Peyer's patch (tissue), 4 donors: ENCODE results near the gene PRDX1. TPM values are rescaled to one million over a fixed set of nuclear protein-coding genes. Genes with fewer than 3 reads are reported as not detected.
"Not testable (repeated sequence)": the region's sequence is repeated elsewhere in the genome, so short reads cannot be mapped to it uniquely, and the experiment has no call there.

ENCODE experiments used
- DNase-seq, 3 donors: peaks; one replicate each; pipeline ENCODE4 v3.0.0-alpha.2; 2017 to 2019
- H3K27ac ChIP-seq, 4 donors: fragments of 200-600 bp; sonication (generic); one replicate each; pipeline ENCODE4 v1.5.1; 2016 to 2019
- H3K27me3 ChIP-seq, 2 donors: fragments of 200-600 bp; sonication (generic); one replicate each; pipeline ENCODE4 v1.5.1; 2019
- H3K36me3 ChIP-seq, 3 donors: fragments of 200-600 bp; sonication (generic); one replicate each; pipeline ENCODE4 v1.5.1; 2016 to 2019
- H3K4me1 ChIP-seq, 4 donors: fragments of 200-600 bp; sonication (generic); one replicate each; pipeline ENCODE4 v1.5.1; 2016 to 2019
- H3K4me3 ChIP-seq, 4 donors: fragments of 200-600 bp; sonication (generic); 1 replicate in 3 of 4; 2 replicates in 1 of 4; pipeline ENCODE4 v1.5.1; 2016 to 2019; ENCODE audit warnings: mild to moderate bottlenecking in 1 of 4
- H3K9me3 ChIP-seq, 4 donors: fragments of 200-600 bp; sonication (generic); one replicate each; pipeline ENCODE4 v1.5.1; 2016 to 2019; ENCODE audit warnings: mild to moderate bottlenecking in 1 of 4
- POLR2A ChIP-seq, 2 donors: fragments of 450-650 bp; IDR thresholded peaks; one replicate each; pipeline ENCODE4 v1.5.1; 2017; ENCODE audit warnings: antibody characterized with exemption in 2 of 2, mild to moderate bottlenecking in 2 of 2, moderate library complexity in 2 of 2
- total RNA-seq, 4 donors: library from RNA; depleted of rRNA; stranded (reverse); fragments of >200 nt; gene quantifications; one replicate each; pipeline ENCODE4 v1.1.0, GENCODE V29; 2016
- TF ChIP-seq, protein P1 (sequence below), 6 experiments: fragments of 450-650 bp in 4 of 6; fragments of 200-600 bp in 2 of 6; sonication (generic) in 1 of 6; IDR thresholded peaks; one replicate each; pipeline ENCODE4 v1.5.1; 2017 to 2019; ENCODE audit warnings: antibody characterized with exemption in 6 of 6, mild to moderate bottlenecking in 3 of 6, moderate library complexity in 1 of 6

The PRDX1 gene
- total RNA-seq, 4 donors from 2014 or later, result 214 to 501 (median 292) TPM

DNA sequence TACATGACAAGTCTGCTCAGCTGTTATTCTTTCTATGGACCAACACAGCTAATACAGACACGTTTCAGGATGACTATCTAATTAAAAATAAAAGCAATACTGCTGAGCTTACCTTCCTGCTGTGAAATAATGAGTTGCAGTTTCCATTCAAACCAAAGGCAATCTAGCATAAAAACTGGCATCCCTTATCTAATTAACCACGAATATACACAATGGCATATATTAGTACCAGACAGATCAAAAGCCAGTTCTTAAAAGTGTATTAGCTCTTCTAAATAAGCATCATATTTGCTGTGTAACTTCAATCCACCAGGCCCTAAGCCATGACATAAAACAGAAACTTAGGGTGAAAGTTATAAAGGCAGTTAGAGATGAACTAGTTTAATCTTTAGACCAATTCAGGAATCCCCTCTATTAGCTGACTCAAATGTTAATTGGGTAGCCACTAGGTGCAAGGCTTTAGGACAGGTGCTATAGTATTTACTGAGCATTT is 51.3 kb downstream of the PRDX1 start:
- Histone ChIP-seq H3K27me3 (no peaks in the 10 kb centered on the region), H3K9me3 (no peaks in the 10 kb centered on the region), H3K4me1 (no peaks in the 10 kb centered on the region), H3K27ac (no peak overlapping the region), H3K4me3 (no peak overlapping the region), H3K36me3 (no peaks in the 10 kb centered on the region)
- DNase-seq, result no peak
- TF ChIP-seq POLR2A (IDR thresholded peaks at IDR 0.05), result no peak
- TF ChIP-seq, protein P1, sequence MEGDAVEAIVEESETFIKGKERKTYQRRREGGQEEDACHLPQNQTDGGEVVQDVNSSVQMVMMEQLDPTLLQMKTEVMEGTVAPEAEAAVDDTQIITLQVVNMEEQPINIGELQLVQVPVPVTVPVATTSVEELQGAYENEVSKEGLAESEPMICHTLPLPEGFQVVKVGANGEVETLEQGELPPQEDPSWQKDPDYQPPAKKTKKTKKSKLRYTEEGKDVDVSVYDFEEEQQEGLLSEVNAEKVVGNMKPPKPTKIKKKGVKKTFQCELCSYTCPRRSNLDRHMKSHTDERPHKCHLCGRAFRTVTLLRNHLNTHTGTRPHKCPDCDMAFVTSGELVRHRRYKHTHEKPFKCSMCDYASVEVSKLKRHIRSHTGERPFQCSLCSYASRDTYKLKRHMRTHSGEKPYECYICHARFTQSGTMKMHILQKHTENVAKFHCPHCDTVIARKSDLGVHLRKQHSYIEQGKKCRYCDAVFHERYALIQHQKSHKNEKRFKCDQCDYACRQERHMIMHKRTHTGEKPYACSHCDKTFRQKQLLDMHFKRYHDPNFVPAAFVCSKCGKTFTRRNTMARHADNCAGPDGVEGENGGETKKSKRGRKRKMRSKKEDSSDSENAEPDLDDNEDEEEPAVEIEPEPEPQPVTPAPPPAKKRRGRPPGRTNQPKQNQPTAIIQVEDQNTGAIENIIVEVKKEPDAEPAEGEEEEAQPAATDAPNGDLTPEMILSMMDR (IDR thresholded peaks at IDR 0.05), result no peak

DNA sequence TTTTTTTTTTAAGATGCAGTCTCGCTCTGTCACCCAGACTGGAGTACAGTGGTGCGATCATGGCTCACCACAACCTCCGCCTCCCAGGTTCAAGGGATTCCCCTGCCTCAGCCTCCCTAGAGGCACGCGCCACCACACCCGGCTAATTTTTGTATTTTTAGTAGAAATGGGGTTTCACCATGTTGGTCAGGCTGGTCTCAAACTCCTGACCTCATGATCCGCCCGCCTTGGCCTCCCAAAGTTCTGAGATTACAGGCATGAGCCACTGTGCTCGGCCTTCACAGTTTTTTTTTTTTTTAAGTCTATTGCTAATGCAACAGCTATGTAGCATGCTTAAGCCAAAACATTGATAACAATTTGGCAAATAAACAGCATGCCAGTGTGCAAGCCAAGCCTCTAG is 54.3 kb downstream of the PRDX1 start:
- H3K27me3 ChIP-seq, H3K4me3 ChIP-seq, H3K36me3 ChIP-seq, H3K4me1 ChIP-seq, H3K27ac ChIP-seq, H3K9me3 ChIP-seq, DNase-seq: not testable (repeated sequence)

DNA sequence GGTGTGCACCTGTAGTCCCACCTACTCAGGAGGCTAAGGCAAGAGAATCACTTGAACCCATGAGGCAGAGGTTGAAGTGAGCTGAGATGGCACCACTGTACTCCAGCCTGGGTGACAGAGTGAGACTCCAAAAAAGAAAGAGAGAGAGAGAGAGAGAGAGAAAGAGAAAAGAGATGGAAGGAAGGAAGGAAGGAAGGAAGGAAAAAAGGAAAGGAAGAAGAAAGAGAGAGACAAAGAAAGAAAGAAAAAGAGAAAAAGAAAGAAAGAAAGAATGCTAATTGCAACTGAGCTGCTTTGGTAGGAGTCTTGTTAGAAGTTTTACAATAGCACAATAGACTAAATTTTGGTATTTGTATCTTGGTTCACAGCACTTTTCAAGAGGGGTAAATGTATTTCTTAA is 56.4 kb downstream of the PRDX1 start:
- Histone ChIP-seq H3K9me3 (no peaks in the 10 kb centered on the region), H3K27ac (no peak overlapping the region), H3K36me3 (no peaks in the 10 kb centered on the region), H3K27me3 (no peaks in the 10 kb centered on the region), H3K4me3 (no peak overlapping the region), H3K4me1 (no peaks in the 10 kb centered on the region)
- no peak for DNase-seq
- TF ChIP-seq POLR2A (IDR thresholded peaks at IDR 0.05), result no peak
- TF ChIP-seq, protein P1 (IDR thresholded peaks at IDR 0.05), result no peak

Other genes starting within 250 kb of the PRDX1 start
- gene HPDL, start 195.0 kb downstream of the PRDX1 start, total RNA-seq, result 10 to 100 TPM in 1 of 4 donors, 1 to 10 TPM in 2, under 1 TPM in 1; 0.88 to 24.8 (median 7.9) TPM
- gene TOE1, start 181.7 kb downstream of the PRDX1 start, total RNA-seq, result 10 to 100 TPM in 2 of 4 donors, 1 to 10 TPM in 2; 8.8 to 16.4 (median 11.3) TPM
- gene MUTYH, start 181.4 kb downstream of the PRDX1 start, total RNA-seq, result 10 to 100 TPM; 28.1 to 73.1 (median 50.7) TPM
- 10 to 100 TPM; 16.5 to 30.5 (median 23.2) TPM for gene TESK2, start 30.7 kb downstream of the PRDX1 start, total RNA-seq
- gene CCDC163, start 21.8 kb downstream of the PRDX1 start, total RNA-seq, result 1 to 10 TPM in 2 of 4 donors, under 1 TPM in 1, not detected in 1; 0.94 to 3.7 (median 1.7) TPM
- gene MMACHC, start 21.6 kb downstream of the PRDX1 start, total RNA-seq, result 1 to 10 TPM; 2.5 to 5.1 (median 3.4) TPM
- 100 to 1,000 TPM; 161 to 305 (median 201) TPM for gene AKR1A1, start 28.9 kb upstream of the PRDX1 start, total RNA-seq
- gene NASP, start 62.2 kb upstream of the PRDX1 start, total RNA-seq, result 100 to 1,000 TPM in 1 of 4 donors, 10 to 100 TPM in 3; 31.3 to 194 (median 63.8) TPM
- 10 to 100 TPM in 3 of 4 donors, 1 to 10 TPM in 1; 5.0 to 17.3 (median 15.7) TPM for gene CCDC17, start 102.2 kb upstream of the PRDX1 start, total RNA-seq
- 100 to 1,000 TPM; 161 to 258 (median 238) TPM for gene GPBP1L1, start 164.6 kb upstream of the PRDX1 start, total RNA-seq
- 10 to 100 TPM in 3 of 4 donors, 1 to 10 TPM in 1; 6.6 to 27.5 (median 22.8) TPM for gene TMEM69, start 166.3 kb upstream of the PRDX1 start, total RNA-seq
- 10 to 100 TPM in 3 of 4 donors, 1 to 10 TPM in 1; 8.9 to 17.2 (median 12.1) TPM for gene IPP, start 228.8 kb upstream of the PRDX1 start, total RNA-seq